Endothelial cell of umbilical vein (primary cell): ENCODE data around the gene ALDH3A2.

Source experiments
- CTCF ChIP-seq, 2 donors: IDR thresholded peaks; 1 replicate in 1 of 2; 2 replicates in 1 of 2; pipeline ENCODE4 v1.5.1; 2011; ENCODE audit warnings: low read length in 2 of 2, mild to moderate bottlenecking in 2 of 2, moderate library complexity in 2 of 2, control low read depth in 1 of 2, inconsistent platforms in 1 of 2, low read depth in 1 of 2; ENCODE audit not compliant: insufficient read depth in 1 of 2; ENCODE audit errors: extremely low read depth in 1 of 2
- JUN ChIP-seq: IDR thresholded peaks from 2 replicates; pipeline ENCODE4 v1.6.1; 2011; ENCODE audit warnings: borderline replicate concordance, low read depth; ENCODE audit not compliant: insufficient read length, insufficient read depth
- MYC ChIP-seq: IDR thresholded peaks from one replicate; pipeline ENCODE4 v1.6.1; 2011; ENCODE audit warnings: mild to moderate bottlenecking, low read depth, low read length
- POLR2A ChIP-seq: IDR thresholded peaks from 2 replicates; pipeline ENCODE4 v1.6.1; 2012; ENCODE audit warnings: low read depth, mild to moderate bottlenecking, control low read depth, low read length
- POLR2AphosphoS5 ChIP-seq: IDR thresholded peaks from 2 replicates; pipeline ENCODE4 v1.6.1; 2012; ENCODE audit warnings: low read depth, mild to moderate bottlenecking, control low read depth, low read length, moderate library complexity; ENCODE audit not compliant: insufficient read depth
- TF ChIP-seq, protein P1 (sequence below): IDR thresholded peaks from 2 replicates; pipeline ENCODE4 v1.6.1; 2011; ENCODE audit not compliant: insufficient read depth, insufficient read length

DNA sequence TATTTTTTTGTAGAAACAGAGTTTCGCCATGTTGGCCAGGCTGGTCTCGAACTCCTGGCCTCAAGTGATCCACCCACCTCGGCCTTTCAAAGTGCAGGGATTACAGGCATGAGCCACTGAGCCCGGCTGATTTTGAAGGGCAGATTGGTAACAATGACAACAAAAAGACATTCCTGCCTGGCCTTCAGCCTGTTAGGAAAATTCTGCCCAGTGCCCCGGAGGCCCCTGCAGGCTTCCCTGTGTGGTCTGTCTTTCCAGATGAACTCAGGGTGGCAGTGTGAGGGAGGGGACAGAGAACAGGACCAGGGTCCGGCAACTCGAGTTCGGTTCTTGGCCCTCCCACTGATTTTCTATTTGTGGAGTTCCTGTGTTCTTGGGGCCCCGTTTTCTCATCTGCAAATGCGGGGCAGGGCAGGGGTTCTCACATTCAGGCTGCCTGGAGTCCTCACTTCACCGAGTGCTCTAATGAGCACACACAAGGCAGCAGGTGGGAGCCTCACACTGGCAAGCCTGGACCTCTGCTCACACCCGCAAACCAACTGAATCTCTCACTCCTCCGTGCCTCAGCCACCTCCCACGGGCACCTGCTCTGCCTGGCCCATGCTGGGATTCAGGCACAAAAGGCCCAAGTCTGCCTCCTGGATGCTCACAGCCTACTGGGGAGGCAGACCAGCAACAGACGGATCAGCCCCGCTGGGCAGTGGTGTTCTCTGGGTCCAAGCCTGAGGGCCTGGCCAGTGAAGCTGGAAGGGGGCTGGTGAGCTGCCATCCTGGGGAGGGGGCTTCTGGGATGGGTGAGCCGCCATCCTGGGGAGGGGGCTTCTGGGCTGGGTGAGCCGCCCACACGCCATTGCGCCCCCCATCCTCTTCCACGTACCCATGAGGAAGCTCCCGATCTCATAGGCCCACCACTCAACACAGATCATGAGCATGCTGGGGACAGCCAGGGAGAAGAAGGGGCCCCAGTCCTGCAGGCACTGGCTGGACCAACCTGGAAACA is 57.5 kb downstream of the ALDH3A2 start:
- TF ChIP-seq, protein P1, sequence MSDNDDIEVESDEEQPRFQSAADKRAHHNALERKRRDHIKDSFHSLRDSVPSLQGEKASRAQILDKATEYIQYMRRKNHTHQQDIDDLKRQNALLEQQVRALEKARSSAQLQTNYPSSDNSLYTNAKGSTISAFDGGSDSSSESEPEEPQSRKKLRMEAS, result no peak
- TF ChIP-seq JUN, result no peak
- TF ChIP-seq CTCF (IDR thresholded peaks at IDR 0.05; ENCODE audit: extremely low read depth in 1 of 2, insufficient read depth in 1 of 2, low read depth in 1 of 2, low read length in 2 of 2), result no peak
- TF ChIP-seq POLR2A, result no peak
- no peak for TF ChIP-seq POLR2AphosphoS5
- TF ChIP-seq MYC, result no peak
